OCI-LY3 (cell line): ENCODE measurements around the gene SLC9A7.

Experiments used
- EZH2phosphoT487 ChIP-seq: fragments of 200-600 bp; shearing (Covaris generic); IDR thresholded peaks from 2 replicates; pipeline ENCODE4 v1.6.1; 2018; ENCODE audit warnings: antibody characterized with exemption, mixed run types, low read depth
- TF ChIP-seq, protein P1 (sequence below): fragments of 200-600, 300-600 bp; sonication (generic); IDR thresholded peaks from 2 replicates; pipeline ENCODE4 v1.5.1; 2014; ENCODE audit warnings: antibody characterized with exemption, low read length, low read depth

DNA sequence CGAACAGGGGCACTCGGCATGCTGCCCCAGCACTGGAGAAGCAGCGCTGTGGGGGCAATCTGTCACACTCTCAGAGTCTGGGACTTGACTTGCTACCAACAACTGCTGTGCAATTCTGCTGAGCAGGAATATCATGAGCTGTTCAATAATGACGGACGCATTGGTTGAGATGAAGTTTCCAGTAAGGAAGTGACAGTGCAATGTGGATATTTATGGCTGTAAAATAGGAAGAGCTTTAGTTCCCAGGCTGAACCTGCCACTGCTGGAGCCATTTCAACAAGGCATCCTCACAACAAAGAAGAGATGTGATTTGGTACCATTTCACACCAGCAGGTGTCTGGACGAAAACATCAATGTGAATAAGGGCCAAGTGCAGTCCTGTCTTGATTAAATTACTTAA lies 161.1 kb downstream of the SLC9A7 start:
- TF ChIP-seq, protein P1, sequence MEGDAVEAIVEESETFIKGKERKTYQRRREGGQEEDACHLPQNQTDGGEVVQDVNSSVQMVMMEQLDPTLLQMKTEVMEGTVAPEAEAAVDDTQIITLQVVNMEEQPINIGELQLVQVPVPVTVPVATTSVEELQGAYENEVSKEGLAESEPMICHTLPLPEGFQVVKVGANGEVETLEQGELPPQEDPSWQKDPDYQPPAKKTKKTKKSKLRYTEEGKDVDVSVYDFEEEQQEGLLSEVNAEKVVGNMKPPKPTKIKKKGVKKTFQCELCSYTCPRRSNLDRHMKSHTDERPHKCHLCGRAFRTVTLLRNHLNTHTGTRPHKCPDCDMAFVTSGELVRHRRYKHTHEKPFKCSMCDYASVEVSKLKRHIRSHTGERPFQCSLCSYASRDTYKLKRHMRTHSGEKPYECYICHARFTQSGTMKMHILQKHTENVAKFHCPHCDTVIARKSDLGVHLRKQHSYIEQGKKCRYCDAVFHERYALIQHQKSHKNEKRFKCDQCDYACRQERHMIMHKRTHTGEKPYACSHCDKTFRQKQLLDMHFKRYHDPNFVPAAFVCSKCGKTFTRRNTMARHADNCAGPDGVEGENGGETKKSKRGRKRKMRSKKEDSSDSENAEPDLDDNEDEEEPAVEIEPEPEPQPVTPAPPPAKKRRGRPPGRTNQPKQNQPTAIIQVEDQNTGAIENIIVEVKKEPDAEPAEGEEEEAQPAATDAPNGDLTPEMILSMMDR, result no peak
- TF ChIP-seq EZH2phosphoT487, result no peak
